ENCODE results near the gene PLCD1. TPM values are rescaled to one million over a fixed set of nuclear protein-coding genes. Genes with fewer than 3 reads are reported as not detected.

Gene PLCD1
- total and polyA plus RNA-seq, 2 of the 13 experiments (the other 11 are each of a cell fraction or from before 2014, with no cell fraction given) = 10.1 to 12.4 TPM

DNA sequence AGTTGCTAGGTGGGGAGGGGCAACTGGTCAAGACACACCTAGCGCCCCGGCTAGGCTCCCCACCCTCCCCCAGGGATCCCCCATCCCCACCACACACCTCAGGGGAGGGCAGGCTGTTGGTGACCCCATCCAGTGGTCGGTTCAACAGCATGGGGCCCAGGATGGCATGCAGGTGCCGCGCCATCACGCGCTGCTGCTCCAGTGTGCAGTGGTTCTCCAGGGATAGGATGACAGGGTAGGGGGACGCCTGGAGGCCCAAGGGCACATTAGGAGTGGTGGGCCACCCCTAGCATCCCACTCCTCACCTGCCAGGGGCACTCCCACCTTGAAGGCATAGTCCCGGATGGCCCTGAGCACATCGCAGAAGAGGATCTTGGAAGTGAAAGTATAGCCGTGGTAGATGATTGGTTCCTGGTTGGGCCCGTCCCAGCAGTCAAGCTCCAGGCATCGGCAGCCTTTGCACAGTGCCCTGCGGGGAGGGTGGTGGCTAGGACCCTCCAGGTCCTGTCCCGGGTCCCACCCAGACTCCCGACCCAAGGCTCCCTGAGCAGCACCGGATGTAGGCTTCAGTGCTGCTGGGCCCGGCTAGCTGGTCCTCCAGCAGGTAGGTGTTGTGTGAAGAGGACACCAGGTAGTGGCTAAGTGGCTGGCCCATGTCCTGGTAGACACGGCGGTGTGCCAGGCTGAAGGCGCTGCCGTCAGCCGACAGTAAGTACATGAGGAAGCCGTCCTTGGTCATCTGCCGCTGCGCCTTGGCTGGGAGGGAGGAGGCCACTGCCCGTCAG lies 19.4 kb downstream of the PLCD1 start:
- in situ Hi-C loops (cut with HindIII; ENCODE audit: extremely low pct_ligation_motif_present, low pct_unique_long_range_greater_than_20kb) = no loop called here
- POLR2A ChIA-PET = no interaction called here
- no peaks in the 10 kb centered on the region; a peak in 2 of 5 replicates for H3K36me3 ChIP-seq (replicated peaks in 1 of 2; ENCODE audit: control insufficient read depth in 1 of 2, insufficient read depth in 2 of 2, low read length in 2 of 2)

More for the DNA sequence above, 19.4 kb downstream of the PLCD1 start:
- TF ChIP-seq AGO2 (optimal IDR thresholded peaks at IDR 0.05; ENCODE audit: low read depth, low read length) (peak; percentile 55), SOX6 (IDR thresholded peaks at IDR 0.05) (no peak), SOX6 (CRISPR knock-in tag; IDR thresholded peaks at IDR 0.05) (no peak), SMAD3 (CRISPR knock-in tag; IDR thresholded peaks at IDR 0.05) (no peak), RBFOX2 (IDR thresholded peaks at IDR 0.05; ENCODE audit: low read depth, low read length) (0 out of 2 replicates have a peak, but pooled peaks have one; percentile 28), TOPORS (CRISPR knock-in tag; IDR thresholded peaks at IDR 0.05) (no peak), PRPF4 (IDR thresholded peaks at IDR 0.05; ENCODE audit: low read depth, low read length, poor library complexity, severe bottlenecking) (no peak), RFX3 (CRISPR knock-in tag; IDR thresholded peaks at IDR 0.05) (no peak), KAT8 (CRISPR knock-in tag; IDR thresholded peaks at IDR 0.05) (no peak), KLF16 (CRISPR knock-in tag; IDR thresholded peaks at IDR 0.05) (no peak), CHD2 (IDR thresholded peaks at IDR 0.05; ENCODE audit: low read depth, low read length) (no peak), GTF2F1 (IDR thresholded peaks at IDR 0.05; ENCODE audit: low read length) (no peak), NCOR1 (IDR thresholded peaks at IDR 0.05; ENCODE audit: borderline replicate concordance, low read length) (no peak)
- TF ChIP-seq, protein P1, sequence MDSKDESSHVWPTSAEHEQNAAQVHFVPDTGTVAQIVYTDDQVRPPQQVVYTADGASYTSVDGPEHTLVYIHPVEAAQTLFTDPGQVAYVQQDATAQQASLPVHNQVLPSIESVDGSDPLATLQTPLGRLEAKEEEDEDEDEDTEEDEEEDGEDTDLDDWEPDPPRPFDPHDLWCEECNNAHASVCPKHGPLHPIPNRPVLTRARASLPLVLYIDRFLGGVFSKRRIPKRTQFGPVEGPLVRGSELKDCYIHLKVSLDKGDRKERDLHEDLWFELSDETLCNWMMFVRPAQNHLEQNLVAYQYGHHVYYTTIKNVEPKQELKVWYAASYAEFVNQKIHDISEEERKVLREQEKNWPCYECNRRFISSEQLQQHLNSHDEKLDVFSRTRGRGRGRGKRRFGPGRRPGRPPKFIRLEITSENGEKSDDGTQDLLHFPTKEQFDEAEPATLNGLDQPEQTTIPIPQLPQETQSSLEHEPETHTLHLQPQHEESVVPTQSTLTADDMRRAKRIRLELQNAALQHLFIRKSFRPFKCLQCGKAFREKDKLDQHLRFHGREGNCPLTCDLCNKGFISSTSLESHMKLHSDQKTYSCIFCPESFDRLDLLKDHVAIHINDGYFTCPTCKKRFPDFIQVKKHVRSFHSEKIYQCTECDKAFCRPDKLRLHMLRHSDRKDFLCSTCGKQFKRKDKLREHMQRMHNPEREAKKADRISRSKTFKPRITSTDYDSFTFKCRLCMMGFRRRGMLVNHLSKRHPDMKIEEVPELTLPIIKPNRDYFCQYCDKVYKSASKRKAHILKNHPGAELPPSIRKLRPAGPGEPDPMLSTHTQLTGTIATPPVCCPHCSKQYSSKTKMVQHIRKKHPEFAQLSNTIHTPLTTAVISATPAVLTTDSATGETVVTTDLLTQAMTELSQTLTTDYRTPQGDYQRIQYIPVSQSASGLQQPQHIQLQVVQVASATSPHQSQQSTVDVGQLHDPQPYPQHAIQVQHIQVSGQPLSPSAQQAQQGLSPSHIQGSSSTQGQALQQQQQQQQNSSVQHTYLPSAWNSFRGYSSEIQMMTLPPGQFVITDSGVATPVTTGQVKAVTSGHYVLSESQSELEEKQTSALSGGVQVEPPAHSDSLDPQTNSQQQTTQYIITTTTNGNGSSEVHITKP (CRISPR knock-in tag; IDR thresholded peaks at IDR 0.05; ENCODE audit: low read depth) = no peak
- no peaks in the 10 kb centered on the region for H3K27me3 ChIP-seq (ENCODE audit: control insufficient read depth in 1 of 2, insufficient read depth in 2 of 2, low read length in 2 of 2)
- H3K27ac ChIP-seq (ENCODE audit: extremely low read length, insufficient read depth, low read length) = no peak overlapping the region
- peaks cover 13% of the 10 kb centered on the region for H3K4me1 ChIP-seq (ENCODE audit: insufficient read depth, low read length)
- intact Hi-C loops (cut with micrococcal nuclease; ENCODE audit: unreplicated experiment) = no loop called here
- no peak overlapping the region for H3K9ac ChIP-seq (ENCODE audit: insufficient read depth, low read depth, low read length)
- FAIRE-seq (no peak), ATAC-seq (no peak), DNase-seq (ENCODE audit: low spot score) (no peak)
- no peak overlapping the region for H3K4me2 ChIP-seq (ENCODE audit: low read depth, low read length)
- H3K4me3 ChIP-seq (replicated peaks in 1 of 3; ENCODE audit: insufficient read depth in 1 of 3, low read depth in 2 of 3, low read length in 3 of 3) = no peak overlapping the region
- CTCF ChIA-PET (ENCODE audit: low intra/inter-chr PET ratio, low total read pairs) = no interaction called here
- H3K9me3 ChIP-seq (ENCODE audit: low read length) = no peaks in the 10 kb centered on the region
- 99% methylated on average over 14 of the region's 27 CpGs for WGBS (ENCODE audit: low lambda C conversion rate)
- no peaks in the 10 kb centered on the region for H4K20me1 ChIP-seq (ENCODE audit: insufficient read depth, low read length)
- no TSS peak for BruUV-seq (replicated peaks)
- no peaks in the 10 kb centered on the region for H3K79me2 ChIP-seq (ENCODE audit: insufficient read depth, low read length)
- H2AFZ ChIP-seq (ENCODE audit: low read length) = no peak overlapping the region

Data from HepG2 (cell line).